Umbilical cord (tissue), 1 donor: Measurements from ENCODE around the gene RIPPLY1. TPM values are rescaled to one million over a fixed set of nuclear protein-coding genes. Genes with fewer than 3 reads are reported as not detected.

Experiments
- total RNA-seq: library from RNA; depleted of rRNA; stranded (reverse); fragments of >200 nt; gene quantifications from one replicate; pipeline ENCODE4 v1.2.3, GENCODE V29; 2014; ENCODE audit warnings: low replicate concordance; ENCODE audit not compliant: insufficient read depth

Gene RIPPLY1
- total RNA-seq, 1 donor from 2014 or later: not detected

Other genes with a start within 250 kb of the RIPPLY1 start
- gene RNF128, start 176.6 kb downstream of the RIPPLY1 start, total RNA-seq: 7.9 TPM
- gene TBC1D8B, start 100.7 kb downstream of the RIPPLY1 start, total RNA-seq: 21.7 TPM
- gene CLDN2, start 17.1 kb upstream of the RIPPLY1 start, total RNA-seq: not detected
- gene MORC4, start 96.9 kb upstream of the RIPPLY1 start, total RNA-seq: 50.6 TPM
- gene RBM41, start 215.5 kb upstream of the RIPPLY1 start, total RNA-seq: 27.2 TPM